HG02981 (cell line): ENCODE data around the gene ALAS1.
A peak's percentile ranks its signal among the peaks of the same experiment; 100 is the strongest.

ENCODE experiments used
- ATAC-seq: cut with Tn5 transposase; IDR thresholded peaks from one replicate; pipeline ENCODE4 v1.9.1; 2021; ENCODE audit warnings: mild to moderate bottlenecking, moderate library complexity; ENCODE audit not compliant: unreplicated experiment

Gene ALAS1

GRCh38 chr3:52220380-52221026 is 22.5 kb downstream of the ALAS1 start:
- ATAC-seq: no peak

DNA sequence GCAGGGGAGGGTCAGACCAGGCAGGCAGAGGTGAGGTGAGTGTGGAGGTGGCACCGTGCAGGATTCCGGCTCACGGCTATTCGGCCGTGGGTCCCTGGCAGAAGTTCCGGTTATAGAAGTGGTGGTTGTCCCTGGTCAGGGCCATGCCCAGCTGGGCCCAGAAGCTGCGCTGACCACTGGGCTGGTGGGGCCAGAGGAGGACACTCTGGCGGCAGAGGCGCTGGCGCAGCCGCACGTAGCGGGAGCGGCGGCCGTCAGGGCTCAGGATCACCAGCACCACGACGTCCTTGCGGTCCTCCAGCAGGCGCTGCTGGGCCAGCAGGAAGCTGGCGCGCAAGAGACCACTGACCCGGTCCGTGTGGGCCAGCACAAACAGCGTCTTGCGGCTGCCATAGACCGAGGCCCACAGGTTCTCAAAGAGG is 23.2 kb downstream of the ALAS1 start:
- no peak for ATAC-seq

GRCh38 chr3:52221563-52222318 is 23.8 kb downstream of the ALAS1 start:
- no peak for ATAC-seq

DNA sequence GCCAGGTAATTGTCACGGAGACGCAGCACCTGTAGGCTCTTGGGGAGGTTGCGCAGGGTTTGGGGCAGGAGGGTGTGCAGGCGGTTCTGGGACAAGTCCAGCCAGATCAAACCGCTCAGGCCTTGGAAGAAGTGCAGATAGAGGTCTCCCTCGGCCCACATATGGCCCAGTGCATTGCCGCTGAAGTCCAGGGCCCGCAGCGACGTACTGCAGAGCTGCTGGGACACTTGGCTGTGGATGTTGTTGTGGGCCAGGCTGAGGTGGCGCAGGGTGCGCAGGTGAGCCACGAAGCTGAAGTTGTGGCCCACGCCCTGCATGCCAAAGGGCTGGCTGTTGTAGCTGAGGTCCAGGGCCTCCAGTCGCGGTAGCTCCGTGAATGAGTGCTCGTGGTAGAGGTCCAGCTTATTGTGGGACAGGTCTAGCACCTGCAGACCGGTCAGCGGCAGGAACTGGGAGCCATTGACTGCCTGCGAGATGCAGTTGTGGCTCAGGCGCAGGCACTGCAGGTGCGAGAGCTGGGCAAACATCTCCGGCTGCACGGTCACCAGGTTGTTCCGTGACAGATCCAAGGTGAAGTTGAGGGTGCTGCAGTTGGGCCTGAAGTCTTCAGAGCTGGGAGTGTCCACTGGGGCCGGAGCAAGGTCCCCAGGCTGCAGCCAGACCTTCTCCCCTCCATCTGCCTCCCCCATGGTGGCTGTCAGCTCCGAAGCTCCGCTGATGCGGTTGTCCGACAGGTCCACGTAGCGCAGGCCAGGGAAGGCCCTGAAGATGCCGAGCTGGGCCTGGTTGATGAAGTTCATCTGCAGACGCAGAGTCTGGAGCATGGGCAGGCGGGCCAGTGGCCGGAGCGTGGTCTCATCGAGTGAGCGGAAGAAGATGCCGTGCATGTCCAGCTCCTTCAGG is 24.6 kb downstream of the ALAS1 start:
- no peak for ATAC-seq

- no peak for ATAC-seq
These were observed 25.8 kb downstream of the ALAS1 start for GRCh38 chr3:52223449-52224408.

GRCh38 chr3:52225452-52226228 is 27.7 kb downstream of the ALAS1 start, which contains the start of gene TLR9:
TLR9 (minus strand) TSS chr3:52225645; CDS start chr3:52225529, 116 bp downstream.
- peak; percentile 83 for ATAC-seq

DNA sequence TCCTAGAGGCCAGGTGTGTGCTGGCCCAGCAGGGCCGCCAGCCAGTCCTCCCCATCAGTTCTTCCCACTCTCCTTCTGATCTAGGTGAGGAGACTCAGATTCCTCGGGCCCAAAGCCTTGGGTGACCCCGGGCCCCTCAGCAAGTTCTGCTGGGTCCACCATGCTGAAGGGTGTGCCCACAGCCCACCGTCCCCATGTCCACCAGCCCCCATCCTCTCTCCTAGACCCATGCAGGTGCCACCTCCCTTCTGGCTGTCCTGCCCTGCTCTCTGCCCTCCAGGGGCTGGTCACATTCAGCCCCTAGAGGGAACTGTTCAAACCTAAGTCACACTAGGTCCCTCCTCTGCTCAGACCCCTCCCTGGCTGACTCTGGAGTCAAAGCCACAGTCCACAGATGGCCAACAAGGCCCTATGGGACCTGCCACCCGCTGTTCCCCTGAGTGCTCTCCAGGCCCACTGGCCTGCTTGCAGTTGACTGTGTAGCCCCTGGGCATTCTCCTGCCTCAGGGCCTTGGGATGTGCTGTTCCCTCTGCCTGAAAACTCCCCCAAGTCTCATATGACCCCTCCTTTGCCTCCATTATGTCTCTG is 28.4 kb downstream of the ALAS1 start:
- ATAC-seq: no peak

- no peak for ATAC-seq
These were observed 29.2 kb downstream of the ALAS1 start for GRCh38 chr3:52227117-52227516.

DNA sequence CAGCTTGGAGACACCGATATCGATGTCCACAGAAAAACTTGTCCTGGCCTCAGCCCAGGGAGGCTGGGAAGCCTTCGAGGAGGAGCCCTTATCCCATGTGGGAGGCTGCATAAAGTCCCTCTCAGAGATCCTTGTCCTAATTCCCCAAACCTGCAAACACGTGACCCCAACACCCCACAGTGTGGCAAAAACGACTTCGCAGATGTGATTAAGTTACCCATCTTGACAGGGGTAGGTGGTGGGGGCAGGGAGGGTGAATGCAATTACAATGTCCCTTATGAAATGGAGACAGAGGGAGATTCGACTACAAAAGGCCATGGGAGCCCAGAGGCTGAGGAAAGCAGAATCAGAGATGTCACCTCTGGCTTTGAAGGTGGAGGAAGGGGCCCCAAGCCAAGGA is 29.8 kb downstream of the ALAS1 start:
- ATAC-seq: no peak

GRCh38 chr3:52228266-52228665 is 30.3 kb downstream of the ALAS1 start:
- no peak for ATAC-seq

- no peak for ATAC-seq
These were observed 30.9 kb downstream of the ALAS1 start for GRCh38 chr3:52228751-52229291.

DNA sequence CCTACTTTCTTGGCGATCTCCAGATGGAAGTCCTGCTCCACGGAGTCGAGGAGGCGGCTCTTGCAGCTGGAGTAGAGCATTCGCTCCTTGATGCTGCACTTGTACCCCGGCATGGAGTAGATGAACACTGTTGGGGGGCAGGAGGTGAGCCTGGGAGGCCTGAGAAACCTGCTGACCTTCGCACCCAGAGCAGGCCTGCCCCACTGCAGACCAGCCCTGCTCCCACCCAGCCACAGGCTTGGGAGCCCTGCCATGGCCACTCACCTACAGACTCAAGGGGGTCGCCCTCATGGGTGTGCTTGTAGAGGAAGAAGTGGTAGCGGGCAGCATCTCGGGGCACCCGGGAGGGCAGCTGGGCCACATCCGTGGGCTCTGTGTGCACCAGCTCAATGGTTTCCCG is 31.7 kb downstream of the ALAS1 start:
- ATAC-seq: no peak

DNA sequence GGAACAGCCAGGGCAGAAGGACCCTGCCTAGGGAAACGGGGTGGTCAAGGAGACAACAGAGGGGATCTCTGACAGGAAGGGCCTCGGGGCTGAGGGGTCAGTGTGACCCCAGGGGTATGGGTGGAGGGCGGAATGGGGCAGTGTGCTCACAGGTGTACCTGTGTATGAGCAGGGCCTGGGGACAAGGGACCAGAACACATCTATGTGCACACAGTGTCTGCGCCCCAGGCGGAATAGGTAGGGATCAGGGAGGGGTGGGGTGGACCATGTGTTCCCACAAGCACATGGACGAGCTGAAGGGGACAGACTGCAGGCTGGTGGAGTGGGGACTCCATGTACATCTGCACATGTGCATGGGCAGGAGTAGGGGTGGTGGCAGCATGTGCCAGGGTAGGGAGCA is 32.5 kb downstream of the ALAS1 start:
- ATAC-seq: no peak

DNA sequence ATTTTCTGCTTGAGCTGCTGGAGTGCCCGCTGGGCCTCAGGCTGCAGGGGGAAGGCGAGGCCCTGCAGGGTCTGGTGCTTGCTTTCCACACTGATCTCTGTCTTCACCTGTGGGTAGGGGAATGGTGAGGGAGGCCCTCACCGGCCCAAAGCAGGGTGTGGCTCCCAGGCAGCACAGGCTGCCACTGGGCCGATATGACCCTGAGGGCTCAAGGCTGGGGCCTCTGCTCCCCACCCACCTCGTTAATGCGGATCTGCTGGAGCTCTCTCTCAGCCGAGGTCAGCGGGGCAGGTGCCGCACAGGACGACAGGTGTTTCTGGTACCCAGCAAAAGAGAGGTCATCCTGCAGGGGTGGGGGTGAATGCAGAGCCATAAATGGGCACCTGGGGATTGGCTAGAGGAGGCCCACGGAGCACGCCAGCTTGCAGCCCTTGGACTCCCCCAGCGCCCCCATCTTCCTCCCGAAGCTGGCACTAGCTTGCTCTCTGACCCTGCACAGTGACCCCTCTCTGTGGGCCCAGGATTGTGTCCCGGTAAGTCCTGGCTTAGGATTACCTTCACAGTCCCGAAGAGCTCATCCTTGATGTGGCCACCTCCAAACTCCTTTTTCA is 33.0 kb downstream of the ALAS1 start:
- ATAC-seq: no peak

DNA sequence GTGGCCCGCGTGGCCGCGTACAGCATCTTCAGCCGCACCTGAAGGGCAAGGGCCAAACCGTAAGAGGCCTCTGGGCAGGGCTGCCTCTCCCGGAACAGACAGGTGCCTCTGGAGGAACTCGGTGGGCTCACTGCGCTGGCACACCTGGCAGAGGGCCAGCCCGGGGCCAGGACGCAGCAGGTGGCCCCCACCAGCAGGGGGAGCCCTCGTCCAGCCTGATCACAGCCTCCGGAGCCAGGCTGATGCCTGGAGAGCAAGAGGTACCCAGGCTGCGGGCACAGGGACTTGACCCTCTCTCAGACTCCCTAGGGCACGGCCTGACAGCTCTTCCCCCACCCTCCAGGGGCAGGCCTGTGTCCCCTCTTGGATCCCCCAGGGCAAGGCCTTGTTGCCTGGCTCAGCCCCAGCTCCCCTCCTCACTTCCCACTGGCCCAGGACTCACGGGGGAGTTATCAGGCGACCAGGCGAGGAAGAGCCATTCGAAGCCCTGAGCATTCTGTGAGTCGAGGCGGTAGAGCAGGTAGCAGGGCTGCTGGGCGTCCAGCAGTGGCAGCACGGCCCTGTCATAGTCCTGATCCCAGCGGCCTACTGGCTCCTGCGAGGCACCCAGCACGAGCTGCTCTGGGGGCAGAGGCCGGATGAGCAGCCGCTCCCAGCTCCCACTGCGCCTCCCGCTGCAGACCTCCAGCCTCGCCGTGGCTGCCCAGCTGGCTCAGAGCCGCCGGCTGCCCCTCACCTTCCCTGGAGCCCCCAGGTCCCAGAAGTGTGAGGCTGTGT is 33.7 kb downstream of the ALAS1 start:
- ATAC-seq: no peak

DNA sequence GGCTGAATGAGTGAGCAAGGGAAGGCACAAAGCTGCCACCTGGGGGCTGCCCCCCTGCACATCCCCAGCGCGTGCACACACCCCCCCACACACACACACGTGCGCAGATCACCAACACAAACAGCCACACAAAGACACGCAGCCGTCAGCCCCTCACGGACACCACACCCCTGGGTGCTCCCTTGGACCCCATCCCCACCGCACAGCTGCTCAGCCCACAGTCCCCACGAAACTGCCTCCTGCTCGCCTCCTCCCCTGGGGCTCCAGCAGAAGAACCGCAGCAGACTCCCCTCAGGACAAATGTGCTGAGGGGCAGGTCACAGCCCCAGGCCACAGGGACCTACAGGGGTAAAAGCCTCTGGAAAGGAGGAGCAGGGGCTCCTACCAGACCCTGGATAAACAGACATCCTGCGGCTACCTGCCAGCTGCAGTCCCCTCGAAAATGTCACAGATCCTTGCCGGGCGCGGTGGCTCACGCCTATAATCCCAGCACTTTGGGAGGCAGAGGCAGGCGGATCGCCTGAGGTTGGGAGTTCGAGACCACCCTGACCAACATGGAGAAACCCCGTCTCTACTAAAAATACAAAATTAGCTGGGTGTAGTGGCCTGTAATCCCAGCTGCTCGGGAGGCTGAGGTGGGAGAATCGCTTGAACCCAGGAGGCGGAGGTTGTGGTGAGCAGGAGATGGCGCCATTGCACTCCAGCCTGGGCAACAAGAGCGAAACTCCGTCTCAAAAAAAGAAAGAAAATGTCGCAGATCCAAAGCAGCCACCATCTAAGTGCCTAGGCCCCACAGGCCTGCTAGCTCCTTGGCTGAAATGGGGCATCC is 34.5 kb downstream of the ALAS1 start:
- ATAC-seq: no peak

DNA sequence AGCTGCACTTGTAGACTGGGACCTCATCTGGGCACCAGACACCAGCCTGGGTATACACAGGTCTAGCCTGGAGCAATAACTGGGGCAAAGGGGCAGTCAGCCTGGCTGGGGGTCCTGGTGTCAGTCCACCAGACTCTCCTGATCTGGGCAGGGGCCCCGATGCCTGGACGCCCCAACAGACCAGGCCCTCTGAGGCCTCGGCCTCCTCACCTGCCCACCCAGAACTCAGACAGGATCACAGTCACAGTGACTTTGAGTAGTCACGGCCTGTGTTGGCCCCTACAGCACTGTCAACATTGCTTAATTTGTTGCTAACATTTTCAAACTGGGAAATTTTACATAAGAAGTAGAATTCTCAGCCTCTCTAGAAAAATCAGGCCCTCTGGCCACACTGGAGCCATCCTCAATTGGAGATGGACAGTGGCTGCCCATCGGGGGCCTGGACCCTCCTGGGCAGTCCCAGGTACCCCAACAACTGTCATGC is 35.2 kb downstream of the ALAS1 start:
- ATAC-seq: no peak
